ENCODE data around the gene LRRC51.
A peak's percentile ranks its signal among the peaks of the same experiment; 100 is the strongest.

Gene LRRC51

GRCh38 chr11:72078477-72078876 is 2.2 kb upstream of the LRRC51 start:
- Histone ChIP-seq H3K9me3 (ENCODE audit: low read depth, low read length) (no peaks in the 10 kb centered on the region), H3K36me3 (ENCODE audit: insufficient read depth, low read length) (peaks cover 13% of the 10 kb centered on the region), H3K9ac (ENCODE audit: insufficient read length) (peak overlapping the region; percentile 79), H3K27ac (peak overlapping the region; percentile 46; the same call in 1 of the 2 replicates), H3K4me3 (peak overlapping the region; percentile 91)
- no peak for DNase-seq (ENCODE audit: low read depth, low spot score)
- TF ChIP-seq POLR2AphosphoS5 (IDR thresholded peaks at IDR 0.05; ENCODE audit: borderline replicate concordance, low read depth, low read length) (no peak), EZH2 (IDR thresholded peaks at IDR 0.05) (no peak), FOXP2 (optimal IDR thresholded peaks at IDR 0.05; ENCODE audit: control extremely low read depth, extremely low read length, insufficient read depth) (no peak)

- DNase-seq (ENCODE audit: low read depth, low spot score) = no peak
- Histone ChIP-seq H3K27ac (peak overlapping the region; percentile 63), H3K9me3 (ENCODE audit: low read depth, low read length) (no peaks in the 10 kb centered on the region), H3K36me3 (ENCODE audit: insufficient read depth, low read length) (peaks cover 13% of the 10 kb centered on the region), H3K9ac (ENCODE audit: insufficient read length) (peak overlapping the region; percentile 79), H3K4me3 (peak overlapping the region; percentile 91)
- TF ChIP-seq POLR2AphosphoS5 (IDR thresholded peaks at IDR 0.05; ENCODE audit: borderline replicate concordance, low read depth, low read length) (no peak), FOXP2 (optimal IDR thresholded peaks at IDR 0.05; ENCODE audit: control extremely low read depth, extremely low read length, insufficient read depth) (no peak), EZH2 (IDR thresholded peaks at IDR 0.05) (no peak)
Measured at GRCh38 chr11:72079819-72080325, 778 bp upstream of the LRRC51 start.

GRCh38 chr11:72081184-72081644 is 564 bp downstream of the LRRC51 start:
- TF ChIP-seq POLR2AphosphoS5 (IDR thresholded peaks at IDR 0.05; ENCODE audit: borderline replicate concordance, low read depth, low read length) (no peak), EZH2 (IDR thresholded peaks at IDR 0.05) (no peak), FOXP2 (optimal IDR thresholded peaks at IDR 0.05; ENCODE audit: control extremely low read depth, extremely low read length, insufficient read depth) (no peak)

GRCh38 chr11:72081821-72082453 is 1.3 kb downstream of the LRRC51 start:
- no peak for TF ChIP-seq FOXP2 (optimal IDR thresholded peaks at IDR 0.05; ENCODE audit: control extremely low read depth, extremely low read length, insufficient read depth)
- TF ChIP-seq EZH2 (IDR thresholded peaks at IDR 0.05) = no peak
- TF ChIP-seq POLR2AphosphoS5 (IDR thresholded peaks at IDR 0.05; ENCODE audit: borderline replicate concordance, low read depth, low read length) = no peak
- H3K9me3 ChIP-seq (ENCODE audit: low read depth, low read length) = no peaks in the 10 kb centered on the region
- H3K4me3 ChIP-seq = no peak overlapping the region
- H3K27ac ChIP-seq = peak overlapping the region; percentile 85
- DNase-seq (ENCODE audit: low read depth, low spot score) = no peak
- no peak overlapping the region for H3K9ac ChIP-seq (ENCODE audit: insufficient read length)
- H3K36me3 ChIP-seq (ENCODE audit: insufficient read depth, low read length) = no peaks in the 10 kb centered on the region; the same call in 1 of the 2 replicates

More at GRCh38 chr11:72081184-72081644, 564 bp downstream of the LRRC51 start:
- peak overlapping the region; percentile 76 for H3K4me3 ChIP-seq
- peak overlapping the region; percentile 72 for H3K9ac ChIP-seq (ENCODE audit: insufficient read length)
- peak overlapping the region; percentile 85 for H3K27ac ChIP-seq
- H3K36me3 ChIP-seq (ENCODE audit: insufficient read depth, low read length) = peaks cover 6% of the 10 kb centered on the region
- no peaks in the 10 kb centered on the region for H3K9me3 ChIP-seq (ENCODE audit: low read depth, low read length)
- DNase-seq (ENCODE audit: low read depth, low spot score) = no peak

- no peak overlapping the region for H3K9ac ChIP-seq (ENCODE audit: insufficient read length)
- H3K27ac ChIP-seq = no peak overlapping the region
- H3K4me3 ChIP-seq = no peak overlapping the region
- no peak for DNase-seq (ENCODE audit: low read depth, low spot score)
- H3K9me3 ChIP-seq (ENCODE audit: low read depth, low read length) = no peaks in the 10 kb centered on the region
- H3K36me3 ChIP-seq (ENCODE audit: insufficient read depth, low read length) = no peaks in the 10 kb centered on the region; the same call in 1 of the 2 replicates
- TF ChIP-seq FOXP2 (optimal IDR thresholded peaks at IDR 0.05; ENCODE audit: control extremely low read depth, extremely low read length, insufficient read depth) (no peak), EZH2 (IDR thresholded peaks at IDR 0.05) (no peak), POLR2AphosphoS5 (IDR thresholded peaks at IDR 0.05; ENCODE audit: borderline replicate concordance, low read depth, low read length) (no peak)
Measured at GRCh38 chr11:72083414-72083813, 2.8 kb downstream of the LRRC51 start.

GRCh38 chr11:72084076-72084475 is 3.4 kb downstream of the LRRC51 start:
- no peak overlapping the region for H3K9ac ChIP-seq (ENCODE audit: insufficient read length)
- DNase-seq (ENCODE audit: low read depth, low spot score) = no peak
- no peak overlapping the region for H3K27ac ChIP-seq
- no peaks in the 10 kb centered on the region; the same call in 1 of the 2 replicates for H3K36me3 ChIP-seq (ENCODE audit: insufficient read depth, low read length)
- no peaks in the 10 kb centered on the region for H3K9me3 ChIP-seq (ENCODE audit: low read depth, low read length)
- TF ChIP-seq FOXP2 (optimal IDR thresholded peaks at IDR 0.05; ENCODE audit: control extremely low read depth, extremely low read length, insufficient read depth) (no peak), EZH2 (IDR thresholded peaks at IDR 0.05) (no peak), POLR2AphosphoS5 (IDR thresholded peaks at IDR 0.05; ENCODE audit: borderline replicate concordance, low read depth, low read length) (no peak)
- H3K4me3 ChIP-seq = no peak overlapping the region

GRCh38 chr11:72084965-72085364 is 4.3 kb downstream of the LRRC51 start:
- peaks cover 3% of the 10 kb centered on the region; the same call in 1 of the 2 replicates for H3K36me3 ChIP-seq (ENCODE audit: insufficient read depth, low read length)
- no peak overlapping the region for H3K9ac ChIP-seq (ENCODE audit: insufficient read length)
- no peaks in the 10 kb centered on the region for H3K9me3 ChIP-seq (ENCODE audit: low read depth, low read length)
- no peak for DNase-seq (ENCODE audit: low read depth, low spot score)
- no peak overlapping the region for H3K27ac ChIP-seq
- TF ChIP-seq FOXP2 (optimal IDR thresholded peaks at IDR 0.05; ENCODE audit: control extremely low read depth, extremely low read length, insufficient read depth) = no peak
- no peak for TF ChIP-seq POLR2AphosphoS5 (IDR thresholded peaks at IDR 0.05; ENCODE audit: borderline replicate concordance, low read depth, low read length)
- TF ChIP-seq EZH2 (IDR thresholded peaks at IDR 0.05) = no peak
- no peak overlapping the region for H3K4me3 ChIP-seq

- Histone ChIP-seq H3K9ac (ENCODE audit: insufficient read length) (no peak overlapping the region), H3K4me3 (no peak overlapping the region), H3K9me3 (ENCODE audit: low read depth, low read length) (no peaks in the 10 kb centered on the region), H3K27ac (no peak overlapping the region), H3K36me3 (ENCODE audit: insufficient read depth, low read length) (peaks cover 4% of the 10 kb centered on the region; the same call in 1 of the 2 replicates)
- TF ChIP-seq FOXP2 (optimal IDR thresholded peaks at IDR 0.05; ENCODE audit: control extremely low read depth, extremely low read length, insufficient read depth) = no peak
- no peak for DNase-seq (ENCODE audit: low read depth, low spot score)
Measured at GRCh38 chr11:72085621-72086351, 5.1 kb downstream of the LRRC51 start.
